Measurements from ENCODE around the gene NCEH1.
"Not testable (repeated sequence)": the region's sequence is repeated elsewhere in the genome, so short reads cannot be mapped to it uniquely, and the experiment has no call there.

Gene NCEH1

GRCh38 chr3:172600644-172601065, 110.2 kb downstream of the NCEH1 start:
- Histone ChIP-seq H3K9me3 (ENCODE audit: insufficient read depth, low read length) (no peaks in the 10 kb centered on the region), H3K4me1 (ENCODE audit: insufficient read depth, insufficient read length) (no peaks in the 10 kb centered on the region), H3K9ac (ENCODE audit: insufficient read length, low read depth) (no peak overlapping the region), H3K27me3 (ENCODE audit: insufficient read depth, insufficient read length) (no peaks in the 10 kb centered on the region), H3K4me3 (ENCODE audit: insufficient read length, low read depth) (no peak overlapping the region), H3K36me3 (ENCODE audit: insufficient read depth, insufficient read length, low read length) (no peaks in the 10 kb centered on the region)
- no peak for DNase-seq (ENCODE audit: low read depth, low spot score)
- no peak for TF ChIP-seq ZNF274 (IDR thresholded peaks at IDR 0.05; ENCODE audit: low read depth, low read length)
- no peak for TF ChIP-seq YY1 (IDR thresholded peaks at IDR 0.05; ENCODE audit: insufficient read depth, insufficient read length)
- no peak for TF ChIP-seq SUZ12 (IDR thresholded peaks at IDR 0.05; ENCODE audit: extremely low read depth, insufficient read depth, insufficient read length)

DNA sequence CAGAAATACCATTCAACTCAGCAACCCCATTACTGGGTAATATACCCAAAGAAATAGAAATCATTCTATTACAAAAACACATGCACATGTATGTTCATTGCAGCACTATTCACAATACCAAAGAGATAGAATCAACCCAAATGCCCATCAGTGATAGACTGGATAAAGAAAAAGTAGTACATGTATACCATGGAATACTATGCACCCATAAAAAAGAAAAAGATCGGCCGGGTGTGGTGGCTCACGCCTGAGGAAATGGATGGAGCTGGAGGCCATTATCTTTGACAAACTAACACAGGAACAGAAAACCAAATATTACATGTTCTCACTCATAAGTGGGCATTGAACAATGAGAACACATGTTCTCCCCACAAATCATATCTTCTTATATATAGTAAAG, 112.0 kb downstream of the NCEH1 start:
- DNase-seq (ENCODE audit: low read depth, low spot score): no peak
- H3K9me3 ChIP-seq (ENCODE audit: insufficient read depth, low read length): no peaks in the 10 kb centered on the region
- no peak overlapping the region for H3K4me3 ChIP-seq (ENCODE audit: insufficient read length, low read depth)
- H3K27me3 ChIP-seq (ENCODE audit: insufficient read depth, insufficient read length): no peaks in the 10 kb centered on the region
- H3K9ac ChIP-seq (ENCODE audit: insufficient read length, low read depth): no peak overlapping the region
- no peak for TF ChIP-seq ZNF274 (IDR thresholded peaks at IDR 0.05; ENCODE audit: low read depth, low read length)
- TF ChIP-seq YY1 (IDR thresholded peaks at IDR 0.05; ENCODE audit: insufficient read depth, insufficient read length): no peak
- no peaks in the 10 kb centered on the region for H3K4me1 ChIP-seq (ENCODE audit: insufficient read depth, insufficient read length)
- no peaks in the 10 kb centered on the region for H3K36me3 ChIP-seq (ENCODE audit: insufficient read depth, insufficient read length, low read length)

DNA sequence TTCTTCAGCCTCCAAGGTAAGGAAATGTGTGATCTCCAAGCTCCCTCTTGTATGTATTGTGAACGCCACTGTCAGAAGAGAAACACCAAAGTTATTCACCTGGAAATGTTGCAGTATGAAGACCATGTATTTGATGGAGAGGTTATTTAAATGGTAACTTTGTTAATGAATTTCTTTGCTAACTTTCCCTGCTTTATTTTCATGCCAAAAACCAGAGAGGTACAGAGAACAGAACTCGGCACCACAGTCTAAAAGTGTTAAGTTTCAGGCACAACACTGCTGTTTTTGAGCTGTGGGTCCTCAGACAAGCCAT, 114.5 kb downstream of the NCEH1 start:
- Histone ChIP-seq H3K4me3 (ENCODE audit: insufficient read length, low read depth) (no peak overlapping the region), H3K4me1 (ENCODE audit: insufficient read depth, insufficient read length) (no peaks in the 10 kb centered on the region), H3K27me3 (ENCODE audit: insufficient read depth, insufficient read length) (no peaks in the 10 kb centered on the region), H3K36me3 (ENCODE audit: insufficient read depth, insufficient read length, low read length) (no peaks in the 10 kb centered on the region), H3K9me3 (ENCODE audit: insufficient read depth, low read length) (no peaks in the 10 kb centered on the region), H3K9ac (ENCODE audit: insufficient read length, low read depth) (no peak overlapping the region)
- no peak for TF ChIP-seq YY1 (IDR thresholded peaks at IDR 0.05; ENCODE audit: insufficient read depth, insufficient read length)
- TF ChIP-seq ZNF274 (IDR thresholded peaks at IDR 0.05; ENCODE audit: low read depth, low read length): no peak
- no peak for TF ChIP-seq SUZ12 (IDR thresholded peaks at IDR 0.05; ENCODE audit: extremely low read depth, insufficient read depth, insufficient read length)
- no peak for DNase-seq (ENCODE audit: low read depth, low spot score)

DNA sequence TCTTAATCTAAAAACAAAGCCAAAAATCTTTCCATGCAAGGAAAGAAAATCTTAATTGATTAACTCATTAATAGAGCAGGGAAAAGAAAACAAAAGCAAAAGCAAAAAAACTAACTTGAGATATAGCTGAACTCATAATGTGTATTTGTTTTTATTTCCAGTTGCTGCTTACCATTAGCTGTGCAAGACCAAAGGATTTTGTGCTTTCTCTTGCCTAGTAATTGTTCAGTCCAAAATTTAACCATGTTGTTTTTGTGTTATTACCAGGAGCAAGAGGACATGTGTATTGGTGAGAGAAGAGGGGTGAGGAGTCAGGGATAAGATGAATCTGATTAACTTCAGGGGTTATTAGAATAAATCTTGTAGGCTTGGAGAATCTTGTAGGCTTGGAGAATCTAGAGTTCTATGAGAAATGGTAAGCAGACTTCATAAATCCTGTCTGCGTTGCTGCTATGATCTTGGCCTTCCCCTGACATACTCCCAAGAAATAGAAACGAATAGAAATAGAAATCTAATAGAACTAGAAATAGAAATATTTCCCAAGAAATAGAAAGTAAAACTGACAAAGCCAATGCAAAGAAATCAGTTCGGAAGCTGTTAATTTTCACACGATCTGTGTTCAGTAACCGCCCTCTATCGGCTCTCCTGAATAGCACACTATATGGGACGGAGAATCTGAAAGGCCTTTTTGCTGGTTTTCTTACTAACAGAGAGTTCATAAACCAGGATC, 115.0 kb downstream of the NCEH1 start:
- no peaks in the 10 kb centered on the region for H3K9me3 ChIP-seq (ENCODE audit: insufficient read depth, low read length)

GRCh38 chr3:172594900-172595663, 115.8 kb downstream of the NCEH1 start:
- not testable (repeated sequence) for H3K27me3 ChIP-seq (ENCODE audit: insufficient read depth, insufficient read length); H3K9ac ChIP-seq (ENCODE audit: insufficient read length, low read depth); H3K9me3 ChIP-seq (ENCODE audit: insufficient read depth, low read length); H3K4me1 ChIP-seq (ENCODE audit: insufficient read depth, insufficient read length); H3K36me3 ChIP-seq (ENCODE audit: insufficient read depth, insufficient read length, low read length); DNase-seq (ENCODE audit: low read depth, low spot score); H3K4me3 ChIP-seq (ENCODE audit: insufficient read length, low read depth)

More for the DNA sequence above, 115.0 kb downstream of the NCEH1 start:
- Histone ChIP-seq H3K36me3 (ENCODE audit: insufficient read depth, insufficient read length, low read length) (no peaks in the 10 kb centered on the region), H3K27me3 (ENCODE audit: insufficient read depth, insufficient read length) (no peaks in the 10 kb centered on the region), H3K4me1 (ENCODE audit: insufficient read depth, insufficient read length) (no peaks in the 10 kb centered on the region), H3K4me3 (ENCODE audit: insufficient read length, low read depth) (no peak overlapping the region), H3K9ac (ENCODE audit: insufficient read length, low read depth) (no peak overlapping the region)
- no peak for TF ChIP-seq SUZ12 (IDR thresholded peaks at IDR 0.05; ENCODE audit: extremely low read depth, insufficient read depth, insufficient read length)
- no peak for TF ChIP-seq YY1 (IDR thresholded peaks at IDR 0.05; ENCODE audit: insufficient read depth, insufficient read length)
- TF ChIP-seq ZNF274 (IDR thresholded peaks at IDR 0.05; ENCODE audit: low read depth, low read length): no peak
- DNase-seq (ENCODE audit: low read depth, low spot score): no peak

DNA sequence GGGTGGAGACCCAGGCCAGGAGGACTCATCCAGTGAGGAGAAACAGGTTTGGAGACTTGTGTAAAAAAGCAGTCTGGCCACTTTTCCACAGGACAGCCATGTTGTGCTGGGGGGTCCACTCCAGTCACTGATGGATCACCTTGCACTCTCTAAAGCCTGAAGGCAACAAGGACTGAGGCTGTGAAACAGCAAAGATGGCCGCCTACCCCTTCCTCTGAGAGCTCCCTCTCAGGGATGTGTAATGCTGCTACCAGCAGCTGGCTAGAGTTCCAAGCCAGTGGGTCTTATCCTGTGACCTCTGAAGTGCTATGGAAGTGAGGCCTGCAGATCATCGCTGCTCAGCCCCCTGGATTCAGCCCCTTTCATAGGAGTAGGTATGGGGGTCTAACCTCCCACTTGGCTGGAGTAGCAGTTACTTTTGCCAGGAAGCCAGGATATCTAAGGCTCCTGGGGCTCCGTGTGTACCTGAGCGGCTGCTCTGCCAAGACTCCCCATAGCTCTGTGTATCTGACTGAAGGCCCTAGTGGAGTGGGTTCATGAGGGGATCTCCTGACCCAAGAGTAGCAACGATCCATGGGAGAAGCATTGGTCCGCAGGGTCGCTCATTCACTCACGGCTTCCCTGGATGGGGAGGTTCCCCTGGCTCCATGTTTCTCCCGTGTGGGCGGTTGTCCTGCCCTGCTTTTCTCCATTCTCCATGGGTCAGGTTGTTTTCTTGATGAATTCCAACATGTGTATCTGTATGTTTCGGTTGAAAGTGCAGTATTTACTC, 117.8 kb downstream of the NCEH1 start:
- Histone ChIP-seq H3K4me1 (ENCODE audit: insufficient read depth, insufficient read length) (no peaks in the 10 kb centered on the region), H3K27me3 (ENCODE audit: insufficient read depth, insufficient read length) (no peaks in the 10 kb centered on the region), H3K9me3 (ENCODE audit: insufficient read depth, low read length) (no peaks in the 10 kb centered on the region), H3K9ac (ENCODE audit: insufficient read length, low read depth) (no peak overlapping the region), H3K36me3 (ENCODE audit: insufficient read depth, insufficient read length, low read length) (no peaks in the 10 kb centered on the region), H3K4me3 (ENCODE audit: insufficient read length, low read depth) (no peak overlapping the region)
- DNase-seq (ENCODE audit: low read depth, low spot score): no peak
- TF ChIP-seq SUZ12 (IDR thresholded peaks at IDR 0.05; ENCODE audit: extremely low read depth, insufficient read depth, insufficient read length) (no peak), YY1 (IDR thresholded peaks at IDR 0.05; ENCODE audit: insufficient read depth, insufficient read length) (no peak), ZNF274 (IDR thresholded peaks at IDR 0.05; ENCODE audit: low read depth, low read length) (no peak)

Measured in NT2/D1 (cell line).